Measurements from ENCODE around the gene ITGAD. TPM values are rescaled to one million over a fixed set of nuclear protein-coding genes. Genes with fewer than 3 reads are reported as not detected.

ITGAD gene
- total RNA-seq, 1 experiment from 2014 or later: not detected

- Histone ChIP-seq H4K8ac (replicated peaks; ENCODE audit: insufficient read length, low read depth, low read length) (no peak overlapping the region), H3K4me1 (ENCODE audit: insufficient read depth, low read length) (no peaks in the 10 kb centered on the region), H3K4ac (ENCODE audit: low read depth, low read length) (no peak overlapping the region), H4K20me1 (ENCODE audit: control insufficient read depth, insufficient read depth, insufficient read length) (no peaks in the 10 kb centered on the region), H2BK12ac (ENCODE audit: insufficient read length, low read depth, low read length) (no peak overlapping the region), H4K5ac (ENCODE audit: insufficient read length, low read depth, low read length) (no peak overlapping the region), H3K79me2 (ENCODE audit: insufficient read depth, low read length) (no peaks in the 10 kb centered on the region), H2BK20ac (ENCODE audit: low read depth, low read length, poor library complexity, severe bottlenecking) (no peak overlapping the region), H3T11ph (ENCODE audit: low read length) (no peak overlapping the region), H3K23ac (ENCODE audit: insufficient read length, low read depth, low read length) (no peak overlapping the region), H3K9ac (ENCODE audit: extremely low read depth, insufficient read length, low read length) (no peak overlapping the region), H2BK5ac (ENCODE audit: insufficient read length, low read length) (no peak overlapping the region), H2AFZ (ENCODE audit: low read length) (no peak overlapping the region), H3K9me3 (ENCODE audit: control insufficient read depth, low read depth, low read length) (no peaks in the 10 kb centered on the region), H3K18ac (ENCODE audit: insufficient read length, low read depth, low read length) (no peak overlapping the region), H2BK120ac (ENCODE audit: low read depth, low read length, poor library complexity, severe bottlenecking) (no peak overlapping the region), H3K14ac (ENCODE audit: insufficient read depth, low read length) (no peak overlapping the region), H3K4me2 (ENCODE audit: insufficient read depth, insufficient read length, low read length) (no peak overlapping the region), H3K27me3 (ENCODE audit: insufficient read depth, low read length) (no peaks in the 10 kb centered on the region), H2BK15ac (ENCODE audit: low read depth, low read length) (no peak overlapping the region), H3K56ac (ENCODE audit: insufficient read length, low read depth, low read length) (no peak overlapping the region), H3K79me1 (ENCODE audit: insufficient read depth, low read depth, low read length, poor library complexity, severe bottlenecking) (no peaks in the 10 kb centered on the region), H3K23me2 (ENCODE audit: insufficient read length, low read depth, low read length, poor library complexity, severe bottlenecking) (no peaks in the 10 kb centered on the region), H3K27ac (ENCODE audit: insufficient read length, low read depth, low read length) (no peak overlapping the region), H4K91ac (ENCODE audit: insufficient read length, low read depth, low read length) (no peak overlapping the region), H2AK5ac (ENCODE audit: insufficient read length, low read length) (no peak overlapping the region)
- Mint-ChIP-seq H3K4me1 (peaks cover 9 to 11% of the 10 kb centered on the region in 2 experiments), H3K27ac (no peak overlapping the region; a peak in 1 of 7 replicates), H3K4me3 (peak overlapping the region in 1 of 2 experiments; percentile 50; a peak in 2 of 5 replicates), H3K9me3 (no peaks in the 10 kb centered on the region; a peak in 2 of 5 replicates), H3K27me3 (ENCODE audit: low read depth) (peaks cover 8% of the 10 kb centered on the region), H3K36me3 (ENCODE audit: insufficient read depth in 1 of 3, low read depth in 3 of 3) (no peaks in the 10 kb centered on the region)
- peak; percentile 83 for DNase-seq
- no CpG with 5 or more reads among the region's 14 CpGs for WGBS (ENCODE audit: extremely low coverage, insufficient read length, low lambda C conversion rate)
- TF ChIP-seq, protein P1, sequence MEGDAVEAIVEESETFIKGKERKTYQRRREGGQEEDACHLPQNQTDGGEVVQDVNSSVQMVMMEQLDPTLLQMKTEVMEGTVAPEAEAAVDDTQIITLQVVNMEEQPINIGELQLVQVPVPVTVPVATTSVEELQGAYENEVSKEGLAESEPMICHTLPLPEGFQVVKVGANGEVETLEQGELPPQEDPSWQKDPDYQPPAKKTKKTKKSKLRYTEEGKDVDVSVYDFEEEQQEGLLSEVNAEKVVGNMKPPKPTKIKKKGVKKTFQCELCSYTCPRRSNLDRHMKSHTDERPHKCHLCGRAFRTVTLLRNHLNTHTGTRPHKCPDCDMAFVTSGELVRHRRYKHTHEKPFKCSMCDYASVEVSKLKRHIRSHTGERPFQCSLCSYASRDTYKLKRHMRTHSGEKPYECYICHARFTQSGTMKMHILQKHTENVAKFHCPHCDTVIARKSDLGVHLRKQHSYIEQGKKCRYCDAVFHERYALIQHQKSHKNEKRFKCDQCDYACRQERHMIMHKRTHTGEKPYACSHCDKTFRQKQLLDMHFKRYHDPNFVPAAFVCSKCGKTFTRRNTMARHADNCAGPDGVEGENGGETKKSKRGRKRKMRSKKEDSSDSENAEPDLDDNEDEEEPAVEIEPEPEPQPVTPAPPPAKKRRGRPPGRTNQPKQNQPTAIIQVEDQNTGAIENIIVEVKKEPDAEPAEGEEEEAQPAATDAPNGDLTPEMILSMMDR (conservative IDR thresholded peaks at IDR 0.05): peak; percentile 96
Measured at GRCh38 chr16:31382485-31383161, 10.5 kb upstream of the ITGAD start.

Data from H9 (cell line).